Inflammatory macrophage treated with lipopolysaccharide for 4 hours (primary cell): ENCODE measurements around the gene ST6GALNAC2.

Experiments used
- DNase-seq: peaks from one replicate; pipeline ENCODE4 v3.0.0-alpha.2; 2020

Gene ST6GALNAC2

DNA sequence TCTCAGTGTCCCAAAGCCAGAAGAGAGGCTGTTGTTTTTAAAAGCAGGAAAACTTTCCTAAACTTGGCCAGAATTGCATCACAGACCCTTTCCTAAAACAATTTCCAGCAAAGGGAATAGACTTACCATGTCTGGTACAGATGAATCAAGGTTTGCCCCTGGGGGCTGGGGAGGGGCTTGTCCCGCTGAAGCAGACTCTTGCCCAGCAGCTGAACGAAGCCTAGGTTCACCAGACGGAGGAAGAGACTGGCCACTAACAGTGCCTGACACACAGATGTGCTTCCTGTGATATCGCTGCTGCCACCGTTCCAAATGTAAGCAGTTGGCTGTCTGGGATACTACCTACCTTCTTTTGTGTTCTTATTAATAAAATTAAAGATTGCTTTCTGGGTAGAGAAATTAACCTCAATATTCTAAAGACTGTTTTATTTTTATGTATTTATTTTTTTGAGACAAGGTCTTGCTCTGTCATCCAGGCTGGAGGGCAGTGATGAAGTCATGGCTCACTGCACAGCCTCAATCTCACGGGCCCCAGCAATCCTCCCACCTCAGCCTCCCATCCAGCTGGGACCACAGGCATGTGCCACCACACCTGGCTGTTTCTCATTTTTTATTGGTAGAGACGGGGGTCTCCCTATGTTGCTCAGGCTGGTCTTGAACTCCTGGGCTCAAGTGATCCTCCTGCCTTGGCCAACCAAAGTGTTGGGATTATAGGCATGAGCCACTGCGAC is 32.3 kb downstream of the ST6GALNAC2 start:
- DNase-seq = no peak

DNA sequence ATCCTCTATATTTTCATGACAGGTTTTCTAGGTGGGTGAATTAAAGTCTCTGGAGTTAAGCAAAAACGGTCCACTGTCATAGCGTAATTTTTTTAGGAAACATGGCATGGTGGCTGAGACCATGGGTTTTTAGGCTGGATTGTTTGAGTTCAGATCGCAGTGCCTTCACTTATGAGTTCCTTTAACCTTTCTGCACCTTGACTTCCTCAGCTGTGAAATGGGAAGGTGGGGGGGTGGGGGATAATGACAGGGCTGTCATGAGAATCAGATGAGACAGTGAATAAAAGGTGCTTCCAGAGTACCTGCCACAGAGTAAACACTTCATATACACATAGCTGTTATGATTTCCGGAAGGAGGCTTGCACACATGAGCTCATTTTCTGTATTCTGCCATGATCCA is 34.0 kb downstream of the ST6GALNAC2 start:
- no peak for DNase-seq

DNA sequence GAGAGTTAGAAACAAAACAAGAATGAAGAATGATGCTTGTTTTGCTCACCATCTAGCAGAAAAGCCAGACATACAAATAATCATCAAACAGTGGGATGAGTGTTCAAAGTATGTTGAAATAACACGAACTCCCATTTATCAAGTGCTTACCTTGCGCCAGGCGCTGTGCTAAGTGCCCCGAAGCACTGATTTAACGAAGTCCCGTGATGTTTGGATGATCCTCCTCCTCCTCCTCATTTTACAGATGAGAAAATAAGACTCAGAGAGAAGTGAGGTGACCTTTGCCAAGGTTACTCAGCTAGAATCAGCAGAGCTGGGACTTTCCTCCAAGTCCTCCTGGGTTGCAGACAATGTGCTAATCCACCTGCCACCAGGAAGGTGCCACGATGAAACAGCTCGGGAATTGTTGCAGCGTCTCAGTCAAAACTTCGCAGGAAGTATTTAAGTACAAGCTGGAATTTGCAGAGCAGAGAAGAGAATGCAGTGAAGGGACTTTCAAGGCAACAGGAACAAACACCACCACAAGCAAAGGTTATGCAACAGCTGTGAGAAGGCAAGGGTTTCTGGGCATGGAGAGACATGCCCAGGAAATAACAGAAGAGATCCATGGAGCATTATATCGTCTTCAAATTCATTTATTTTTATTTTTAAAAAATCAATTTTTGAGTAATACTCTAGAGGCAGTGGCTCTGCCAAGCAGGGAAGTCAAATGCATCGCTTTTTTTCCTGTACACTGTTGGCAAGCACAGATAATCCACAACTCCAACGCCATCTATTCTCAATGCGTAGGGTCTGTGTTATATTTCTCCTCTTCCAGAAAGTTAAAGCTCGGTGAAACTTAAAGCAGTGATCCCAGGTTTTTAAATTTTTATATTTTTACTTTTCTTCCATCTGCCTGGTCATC is 34.7 kb downstream of the ST6GALNAC2 start:
- DNase-seq = peak; percentile 73

DNA sequence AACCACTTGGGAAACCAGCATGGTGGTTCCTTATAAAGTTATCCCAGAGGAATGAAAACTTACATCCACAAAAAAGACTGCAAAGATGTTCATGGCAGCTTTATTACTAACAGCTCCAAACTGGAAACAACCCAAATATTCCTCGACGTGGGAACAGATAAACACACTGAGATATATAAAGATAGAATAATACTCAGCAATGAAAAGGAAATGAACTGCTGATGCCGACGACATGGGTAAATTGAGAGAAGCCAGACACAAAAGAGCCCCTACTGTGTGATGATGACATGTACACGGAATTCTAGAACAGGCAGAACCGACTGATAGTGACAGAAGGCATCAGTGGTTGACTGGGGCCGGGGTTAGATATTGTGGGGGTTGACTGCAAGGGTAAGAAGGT is 36.1 kb downstream of the ST6GALNAC2 start:
- DNase-seq = no peak

DNA sequence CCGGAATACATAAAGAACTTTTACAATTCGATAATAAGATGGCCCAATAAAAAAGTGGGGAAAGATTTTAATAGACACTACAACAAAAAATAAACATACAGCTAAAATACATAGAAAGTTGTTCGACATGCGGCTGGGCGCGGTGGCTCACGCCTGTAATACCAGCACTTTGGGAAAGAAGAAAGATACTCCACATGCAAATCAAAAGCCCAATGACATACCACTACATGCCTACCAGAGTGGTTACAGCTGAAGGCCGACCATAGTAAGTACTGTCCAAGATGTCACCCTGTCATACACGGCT is 36.5 kb downstream of the ST6GALNAC2 start:
- no peak for DNase-seq

DNA sequence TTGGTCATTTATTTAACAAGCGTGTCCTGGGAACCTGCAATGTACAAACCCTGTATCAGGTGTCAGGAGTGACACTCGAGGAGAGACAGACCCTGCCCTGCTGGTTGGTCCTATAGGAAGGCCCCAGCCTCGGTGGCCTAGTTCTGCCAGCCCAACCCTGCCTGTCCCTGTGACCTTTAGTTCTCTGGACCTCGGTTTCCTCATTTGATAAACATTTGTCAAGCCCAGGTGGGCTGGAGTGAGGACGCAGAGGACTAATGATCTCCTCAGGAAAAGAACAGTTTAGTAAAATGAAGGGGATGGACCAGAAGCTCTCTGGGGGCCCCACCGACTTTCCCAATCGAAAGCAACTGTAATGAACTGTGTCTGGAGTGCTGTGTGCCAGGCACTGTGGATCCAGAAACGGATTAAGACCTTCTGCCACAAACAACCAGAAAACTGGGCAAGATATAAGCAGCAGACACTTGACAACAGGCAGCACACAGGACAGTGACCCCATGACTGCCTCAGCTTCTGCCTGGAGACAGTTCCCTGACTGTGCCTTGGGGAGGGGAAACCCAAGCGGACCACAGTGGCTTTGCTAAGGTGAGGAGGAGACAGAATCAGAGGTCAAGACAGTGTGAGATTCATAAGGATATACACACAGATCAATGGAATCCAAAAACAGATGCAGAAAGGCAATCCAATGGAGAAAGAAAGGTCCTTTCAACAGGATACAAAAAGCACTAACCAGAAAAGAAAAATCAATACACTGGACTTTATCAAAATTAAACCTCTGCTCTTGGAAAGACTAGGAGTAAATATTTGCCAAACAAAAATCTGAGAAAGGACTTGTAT is 37.1 kb downstream of the ST6GALNAC2 start:
- DNase-seq = no peak

DNA sequence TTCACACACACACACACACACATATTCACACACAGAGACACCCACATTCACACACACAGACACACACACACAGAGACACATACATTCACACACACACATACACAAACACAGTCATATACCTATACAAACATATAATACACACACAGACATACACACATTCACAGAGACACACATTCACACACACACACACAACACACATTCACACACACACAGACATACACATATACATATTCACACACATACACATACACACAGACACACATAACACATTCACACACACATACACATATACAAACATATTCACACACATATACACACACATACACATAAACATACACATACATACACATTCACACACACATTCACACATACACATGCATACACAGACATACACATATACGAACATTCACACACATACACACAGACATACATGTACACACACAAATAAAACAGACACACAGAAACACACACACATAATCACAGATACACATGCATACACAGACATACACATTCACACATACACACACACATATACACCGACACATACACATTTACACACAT is 37.9 kb downstream of the ST6GALNAC2 start:
- no peak for DNase-seq

DNA sequence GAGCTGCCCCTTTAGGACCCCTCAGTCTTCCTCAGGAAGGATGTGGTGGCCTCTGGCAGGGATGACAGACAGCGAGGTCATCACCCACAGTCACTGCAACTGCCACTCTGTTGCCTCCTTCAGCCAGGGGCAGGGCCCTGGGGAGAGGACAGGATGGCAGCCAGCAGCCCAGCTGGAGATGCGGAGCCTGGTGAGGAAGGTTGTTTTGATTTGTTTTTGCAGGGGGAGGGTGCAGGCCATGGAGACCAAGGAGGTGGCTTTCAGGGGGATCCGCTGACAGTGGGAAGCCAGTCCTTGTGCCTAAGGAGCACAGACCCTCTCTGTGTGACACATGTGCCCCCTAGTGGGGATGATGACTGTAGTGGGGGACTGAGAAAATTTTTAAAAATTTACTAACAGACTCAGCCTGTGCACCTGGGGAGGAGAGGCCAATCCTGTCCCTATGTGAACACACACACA is 38.4 kb downstream of the ST6GALNAC2 start:
- DNase-seq = peak; percentile 64

DNA sequence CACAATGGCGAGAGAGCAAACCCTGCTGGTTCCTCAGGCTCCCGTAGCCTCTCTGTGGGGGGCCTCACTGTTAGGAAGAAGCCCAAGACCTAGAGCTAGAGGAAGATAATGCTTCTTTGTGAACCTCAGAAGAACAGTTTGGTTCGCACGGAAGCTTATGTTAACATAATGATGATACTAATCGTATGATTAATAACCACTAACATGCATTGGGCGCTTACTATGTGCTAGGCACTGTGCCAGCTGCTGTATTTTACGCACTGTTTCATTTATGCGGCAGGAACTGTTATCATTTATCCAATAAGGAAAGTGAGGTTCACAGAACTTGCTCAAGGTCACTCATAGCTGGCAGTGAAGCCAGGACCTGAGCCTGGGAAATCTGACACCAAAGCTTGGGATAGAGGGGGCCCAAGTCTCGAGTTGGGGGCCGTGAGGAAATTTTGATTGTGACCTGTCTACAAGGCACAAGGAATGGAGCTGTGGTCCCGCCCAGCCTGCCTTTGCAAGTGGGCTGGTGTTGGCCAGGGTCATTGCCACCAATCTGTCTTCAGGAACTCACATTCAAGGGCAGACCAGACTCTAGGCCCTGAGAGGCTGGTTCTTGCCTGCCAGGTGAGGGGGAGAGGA is 39.0 kb downstream of the ST6GALNAC2 start:
- no peak for DNase-seq

DNA sequence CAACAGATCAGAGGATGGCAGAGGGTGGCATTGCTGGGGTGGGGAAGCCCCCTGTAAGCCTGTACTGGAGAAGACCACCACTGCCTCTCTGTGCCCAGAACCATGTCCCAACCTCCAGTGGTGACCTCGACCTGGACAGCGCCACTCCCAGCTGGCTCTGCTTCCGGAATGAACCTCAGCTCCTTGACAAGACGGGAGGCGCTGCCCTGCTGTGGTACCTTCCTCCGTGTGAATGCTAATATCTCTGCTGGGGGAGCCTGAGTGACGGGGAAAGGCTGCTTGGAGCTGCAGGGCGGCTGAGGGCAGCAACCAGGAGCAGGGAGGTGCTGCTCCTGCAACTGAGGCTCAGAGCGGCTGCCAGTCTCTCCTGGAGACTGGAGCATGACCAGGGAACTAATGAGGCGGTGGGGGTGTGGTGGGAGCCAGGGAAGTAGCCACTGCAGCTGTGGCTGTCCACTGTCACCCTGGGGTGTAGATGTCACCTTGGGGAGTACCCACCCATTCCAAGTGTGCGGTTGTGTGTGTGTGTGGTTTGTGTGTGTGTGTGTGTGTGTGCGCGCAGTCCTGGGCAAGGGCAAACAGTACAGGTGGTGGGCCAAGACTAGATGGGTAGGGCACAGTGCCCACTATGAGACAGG is 39.6 kb downstream of the ST6GALNAC2 start:
- no peak for DNase-seq

DNA sequence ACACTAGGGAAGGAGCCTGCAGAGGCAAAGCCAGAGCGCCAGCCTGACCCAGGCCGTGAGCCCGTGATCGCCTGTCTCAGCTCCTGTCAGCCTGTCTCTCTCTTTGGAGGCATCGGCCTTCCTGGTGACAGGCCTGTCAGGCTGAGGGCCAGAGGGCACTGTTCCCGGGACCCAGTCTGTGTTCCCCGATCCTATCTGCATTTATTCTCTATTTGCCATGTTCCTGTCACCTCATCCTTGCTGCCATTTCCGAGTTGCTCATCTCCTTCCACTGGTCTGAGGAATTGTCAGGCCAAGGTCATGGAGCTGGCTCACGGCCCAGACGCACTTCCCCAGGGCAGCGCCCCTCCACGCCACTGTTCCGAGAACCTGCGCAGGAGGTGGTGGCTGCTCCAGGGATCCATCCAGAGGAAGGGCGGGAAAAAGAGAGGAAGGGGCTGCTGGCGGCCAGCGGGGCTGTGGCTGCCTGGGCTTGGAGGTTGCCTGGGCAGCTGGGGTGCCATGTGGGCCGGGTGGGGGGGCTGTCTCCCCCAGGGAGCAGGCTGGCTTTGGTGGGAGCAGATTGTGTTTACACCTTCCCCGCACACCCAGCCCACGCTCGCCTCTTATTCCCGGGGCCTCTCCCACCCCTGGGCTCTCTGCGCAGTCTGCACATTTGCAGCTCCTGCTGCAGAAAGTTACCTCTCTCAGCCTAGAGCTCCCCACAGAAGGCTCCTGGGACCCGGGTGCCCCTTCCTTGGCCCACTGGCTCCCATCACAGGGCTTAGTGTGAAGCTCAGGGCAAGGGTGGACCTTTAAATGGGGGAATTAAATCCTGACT is 40.9 kb downstream of the ST6GALNAC2 start:
- no peak for DNase-seq

DNA sequence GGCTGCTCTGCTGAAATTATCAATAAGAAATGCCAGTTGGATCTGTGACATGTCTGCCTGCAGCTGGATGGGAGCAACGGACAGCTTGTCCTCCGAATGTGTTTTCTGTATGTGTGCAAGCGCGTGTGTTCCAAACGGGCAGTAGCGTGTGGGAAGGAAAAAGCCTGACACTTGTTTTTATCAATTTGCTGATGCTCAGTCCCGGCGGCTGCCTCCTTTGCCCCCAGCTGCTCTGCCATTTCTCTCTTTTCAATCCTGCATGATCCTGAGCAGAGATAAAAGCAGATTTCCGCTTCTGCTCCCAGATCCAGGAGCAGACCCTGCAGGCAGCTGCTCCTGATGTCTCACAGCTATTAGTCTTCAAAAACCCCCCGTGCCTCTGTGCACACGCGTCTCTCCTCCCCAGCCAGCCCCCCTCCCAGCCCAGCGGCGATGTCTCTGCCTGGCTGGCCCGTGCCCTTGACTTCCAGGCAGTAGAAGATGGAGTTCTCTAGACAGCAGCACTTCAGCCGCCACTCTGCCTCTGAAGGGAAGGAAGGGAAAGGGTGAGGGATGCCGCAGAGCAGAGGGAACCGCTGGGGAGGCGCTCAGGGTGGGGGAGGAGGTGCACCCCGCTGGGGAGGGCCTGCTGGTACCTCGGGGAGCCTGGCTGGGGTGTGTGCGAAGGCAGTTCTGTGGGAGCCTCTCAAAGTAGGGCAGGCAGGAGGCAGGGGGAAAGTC is 41.7 kb downstream of the ST6GALNAC2 start:
- no peak for DNase-seq

DNA sequence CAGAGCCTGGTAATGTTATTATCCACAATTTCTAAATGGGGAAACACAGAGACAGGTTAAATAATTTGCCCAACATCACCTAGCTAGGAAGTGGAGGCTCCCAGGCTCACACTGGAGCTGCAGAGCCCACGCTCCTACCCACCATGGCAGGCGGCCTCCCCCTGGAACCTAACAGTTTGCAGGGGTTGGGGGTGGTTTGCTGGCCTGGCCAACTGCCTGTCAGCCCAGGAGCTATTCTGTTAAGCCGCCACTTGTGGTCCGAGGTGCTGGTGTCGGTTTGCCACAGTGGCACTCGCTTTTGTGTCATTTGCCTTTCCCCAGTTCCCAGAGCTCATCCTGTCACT is 42.2 kb downstream of the ST6GALNAC2 start:
- DNase-seq = no peak

DNA sequence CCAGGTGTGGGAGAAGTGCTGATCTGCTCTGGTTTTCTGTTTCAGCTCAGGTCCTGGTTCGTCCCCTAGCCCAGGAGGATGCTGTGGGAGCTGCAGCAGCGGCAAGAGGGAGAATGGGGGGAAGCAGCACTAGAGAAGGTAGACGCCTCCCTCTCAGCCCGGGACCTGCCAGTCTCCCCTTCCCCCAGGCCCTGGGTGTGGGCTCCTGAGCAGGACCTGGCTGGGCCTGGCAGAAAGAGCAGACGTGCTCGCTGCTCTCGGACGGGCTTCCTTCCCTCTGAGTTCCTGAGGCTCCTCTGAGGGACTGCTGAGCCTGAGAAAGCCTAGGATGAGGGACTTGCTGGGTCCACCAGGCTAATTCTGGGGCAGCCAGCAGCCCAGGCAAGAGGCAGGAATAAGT is 42.7 kb downstream of the ST6GALNAC2 start:
- no peak for DNase-seq

DNA sequence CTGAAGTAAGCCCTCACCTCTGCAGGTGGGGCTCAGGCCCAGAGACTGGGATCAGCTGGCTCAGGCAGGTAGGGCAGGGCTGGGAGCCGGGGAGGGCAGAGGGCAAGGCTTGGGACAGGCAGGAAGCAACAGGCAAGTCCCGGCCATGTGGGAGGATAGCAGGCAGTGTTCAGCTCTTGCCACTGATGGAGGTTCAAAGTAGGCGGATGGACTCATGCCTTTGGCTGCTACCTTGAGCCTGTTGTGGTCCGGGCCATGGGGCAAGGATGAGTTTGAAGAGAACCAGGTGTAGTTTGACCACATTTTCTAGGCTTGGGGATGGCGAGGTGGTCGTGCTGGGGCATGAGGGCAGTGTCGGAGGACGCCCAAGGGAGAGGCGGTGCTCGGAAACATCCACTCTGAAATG is 43.1 kb downstream of the ST6GALNAC2 start:
- no peak for DNase-seq

DNA sequence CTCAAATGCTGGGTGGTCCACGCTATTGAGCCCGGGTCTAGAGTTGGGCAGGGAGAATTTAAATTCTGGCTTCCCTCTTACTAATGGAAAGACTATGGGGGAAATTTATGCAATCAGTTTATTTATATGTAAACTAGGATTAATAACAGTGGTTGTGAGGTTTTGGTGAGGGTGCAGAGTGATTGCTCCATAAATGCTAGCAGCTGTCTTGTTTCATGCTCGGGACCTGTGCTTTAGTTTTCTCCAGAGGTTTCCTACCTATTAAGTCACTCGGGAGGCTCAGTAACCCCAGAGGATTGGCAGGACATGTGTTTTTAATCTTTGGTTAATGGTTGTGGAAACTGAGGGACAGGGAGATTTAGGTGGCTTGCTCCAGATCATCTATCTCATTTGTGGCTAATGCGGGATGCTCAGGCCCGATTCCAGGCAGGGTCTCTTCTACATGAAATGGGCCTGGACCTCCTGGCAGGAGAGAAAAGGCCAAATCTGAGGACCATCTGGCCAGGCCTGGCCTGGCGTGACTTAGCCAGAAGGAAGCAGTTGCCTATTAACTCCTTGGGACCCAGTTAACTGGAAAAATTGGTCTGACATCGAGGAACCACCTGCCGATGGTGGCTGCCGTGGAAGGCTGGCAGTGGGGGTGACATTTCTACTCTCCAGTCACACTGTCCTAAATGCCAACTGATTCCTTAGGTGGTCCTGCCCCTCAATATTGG is 43.8 kb downstream of the ST6GALNAC2 start:
- no peak for DNase-seq

DNA sequence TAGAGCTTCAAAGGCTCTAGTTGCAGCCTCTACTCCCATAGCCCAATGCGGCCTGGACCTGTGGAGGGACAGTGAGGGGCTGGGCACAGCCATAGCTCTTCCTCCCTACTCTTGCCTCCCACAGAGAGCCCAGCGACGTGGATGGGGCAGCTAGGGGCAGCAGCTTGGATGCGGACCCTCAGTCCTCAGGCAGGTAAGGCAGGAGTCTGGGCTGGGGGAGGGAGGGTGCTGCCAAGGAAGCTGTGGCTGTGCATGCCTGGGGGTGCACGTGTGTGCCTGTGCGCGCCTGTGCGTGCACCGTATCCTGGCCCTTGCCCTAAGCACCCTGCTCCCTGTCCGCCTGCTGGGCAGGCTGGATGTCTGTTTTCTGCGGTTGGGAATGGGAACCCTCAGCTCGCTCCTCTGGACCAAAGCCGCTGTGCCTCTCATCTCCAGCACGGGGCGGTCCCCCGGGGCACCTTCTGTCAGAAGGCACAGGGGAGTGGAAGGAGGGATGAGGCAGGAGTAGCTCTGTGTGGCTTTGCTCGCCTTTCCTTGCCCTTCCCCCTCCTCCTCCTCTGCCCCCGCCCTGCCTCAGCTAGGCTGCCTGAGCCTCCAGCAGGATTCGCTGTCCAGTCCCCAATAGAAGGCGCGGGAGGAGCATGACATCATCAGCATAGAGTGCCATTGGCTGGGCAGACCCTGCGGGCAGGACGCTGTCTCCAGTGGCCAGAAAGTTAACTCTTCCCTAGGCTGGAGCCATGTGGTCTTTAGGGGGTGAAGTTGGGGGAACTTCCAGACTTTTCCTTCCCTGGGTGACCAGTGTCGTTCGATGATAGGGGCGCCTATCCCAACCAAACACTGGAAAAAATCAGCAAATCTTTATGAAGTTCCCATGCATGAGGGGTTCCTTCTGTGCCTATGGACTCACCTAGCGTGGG is 45.0 kb downstream of the ST6GALNAC2 start:
- DNase-seq = peak; percentile 88

DNA sequence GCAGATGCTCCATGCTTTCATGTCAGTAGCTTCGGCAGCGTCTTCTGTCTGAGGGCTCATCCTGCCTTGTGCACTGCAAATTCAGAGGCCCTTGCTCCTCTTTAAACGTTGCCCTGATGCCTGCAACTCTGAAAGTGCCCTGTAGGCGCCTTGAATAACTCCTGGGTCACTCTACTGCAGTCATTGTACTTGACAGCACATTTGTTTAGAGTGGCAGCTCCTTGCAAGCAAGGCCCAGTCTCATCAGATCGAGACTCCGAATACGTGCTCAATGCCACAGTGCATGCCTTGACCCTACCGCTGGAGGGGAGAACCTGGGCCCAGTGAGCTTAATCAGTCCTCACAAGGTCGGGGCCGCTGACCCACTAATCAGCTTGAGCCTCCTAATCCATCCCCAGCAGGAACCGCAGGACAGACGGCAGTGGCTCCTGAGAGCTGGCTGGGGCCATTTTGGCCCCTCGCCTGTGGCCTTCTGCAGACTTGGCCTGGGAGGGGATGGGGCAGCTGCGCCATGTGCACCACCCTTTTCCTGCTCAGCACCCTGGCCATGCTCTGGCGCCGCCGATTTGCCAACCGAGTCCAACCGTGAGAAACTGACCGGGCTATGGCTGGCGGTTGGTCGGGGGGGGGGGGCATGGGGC is 45.9 kb downstream of the ST6GALNAC2 start, which contains the start of gene PRCD:
TSS of gene PRCD (plus strand) at position 414 of the 641 bp plus-strand sequence. CDS start at position 512, 98 bp downstream.
- DNase-seq = no peak
